Right lobe of liver (tissue), 6 donors: ENCODE measurements around the gene RPP25L. TPM values are rescaled to one million over a fixed set of nuclear protein-coding genes. Genes with fewer than 3 reads are reported as not detected.

ENCODE experiments used
- ATAC-seq, 4 donors: fragments of 200-7000 bp; cut with Tn5 transposase; one replicate each; pipeline ENCODE4 v1.9.1; 2020; ENCODE audit warnings: mild to moderate bottlenecking in 4 of 4, moderate library complexity in 4 of 4
- DNase-seq, 3 donors: peaks; one replicate each; pipeline ENCODE4 v3.0.0-alpha.2; 2020
- H3K27ac ChIP-seq, 3 donors: fragments of 200-600 bp; one replicate each; pipeline ENCODE4 v1.8.0; 2022
- H3K27me3 ChIP-seq, 2 donors: fragments of 200-600 bp; one replicate each; pipeline ENCODE4 v1.8.0; 2022
- H3K36me3 ChIP-seq, 4 donors: fragments of 200-600 bp; sonication (generic) in 1 of 4; one replicate each; pipeline versions ENCODE4 v1.5.1 to v1.8.0; 2017 to 2022; ENCODE audit warnings: control low read depth in 1 of 4
- H3K4me1 ChIP-seq, 4 donors: fragments of 200-600 bp; sonication (generic) in 1 of 4; one replicate each; pipeline versions ENCODE4 v1.5.1 to v1.8.0; 2017 to 2022; ENCODE audit warnings: control low read depth in 1 of 4
- H3K4me3 ChIP-seq, 3 donors: fragments of 200-600 bp; one replicate each; pipeline ENCODE4 v1.8.0; 2022
- H3K9me3 ChIP-seq, 4 donors: fragments of 200-600 bp; sonication (generic) in 1 of 4; one replicate each; pipeline versions ENCODE4 v1.5.1 to v1.8.0; 2017 to 2022; ENCODE audit warnings: control low read depth in 1 of 4
- POLR2A ChIP-seq: fragments of 450-650 bp; IDR thresholded peaks from one replicate; pipeline ENCODE4 v1.6.1; 2017; ENCODE audit warnings: antibody characterized with exemption, mild to moderate bottlenecking
- WGBS: methylation state at CpG from one replicate; pipeline ENCODE4 v1.1.6; 2018; ENCODE audit warnings: low coverage, low lambda C conversion rate; ENCODE audit not compliant: insufficient coverage; ENCODE audit errors: missing lambda C conversion rate; 5-methylcytosine and 5-hydroxymethylcytosine counted together
- intact Hi-C, 2 donors: fragments of 100-400 bp; cut with DNase I; formaldehyde crosslinking; loops; one replicate each; pipeline versions ENCODE4 v1.11.2 to v1.14.1; 2022
- small RNA-seq, 2 experiments: library from RNA; depleted of rRNA; stranded (forward); fragments of <200 nt; gene quantifications; one replicate each; pipeline ENCODE3, GENCODE V24; 2016
- total RNA-seq, 6 experiments: library from RNA; depleted of rRNA in 2 of 6; stranded (reverse); fragments of >200 nt in 2 of 6; fragmentation: NEBNext Ultra II Directional in 3 of 6; extraction: Animal tissue kit (Norgen Biotek cat#: 25700) in 3 of 6; gene quantifications; one replicate each; pipeline versions ENCODE4 v1.1.0 to v1.2.4, GENCODE V29; 2016 to 2023
- TF ChIP-seq, protein P1 (sequence below), 4 donors: fragments of 200-600 bp in 3 of 4; fragments of 450-650 bp in 1 of 4; IDR thresholded peaks; one replicate each; pipeline versions ENCODE4 v1.5.1 to v1.8.0; 2016 to 2022; ENCODE audit warnings: antibody characterized with exemption in 4 of 4, mild to moderate bottlenecking in 2 of 4
- donor health status: DM: no; HTN: yes; CAD: no.
- donor health status: DM: no; HTN: no; CAD: no.
- donor health status: DM: no; HTN: no; CAD: no.
- donor health status: DM: no; HTN: yes; CAD: no.
- donor health status: DM: no; HTN: yes; CAD: no.

RPP25L gene
- total RNA-seq, 6 experiments from 2014 or later = 15.2 to 29.1 (median 25.0) TPM

DNA sequence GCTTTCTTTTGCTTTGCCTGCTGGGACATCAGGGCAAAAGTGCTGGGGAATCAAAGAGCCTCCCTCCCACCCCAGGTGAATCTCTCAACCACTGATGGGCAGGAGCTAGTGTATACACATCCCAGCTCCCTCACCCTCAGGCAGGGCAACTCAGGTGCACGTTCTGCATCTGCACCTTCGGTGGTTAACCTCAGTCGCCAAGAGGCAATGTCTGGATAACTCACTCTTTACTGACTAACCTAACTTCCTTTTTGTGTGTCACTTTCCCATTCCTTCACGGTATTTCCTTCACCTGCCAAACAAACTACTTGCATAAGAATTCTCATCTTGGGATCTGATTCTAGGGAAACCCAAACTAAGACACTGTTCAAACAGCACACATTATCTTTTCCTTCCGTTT lies 48.6 kb downstream of the RPP25L start:
- no peak for TF ChIP-seq POLR2A
- TF ChIP-seq, protein P1, sequence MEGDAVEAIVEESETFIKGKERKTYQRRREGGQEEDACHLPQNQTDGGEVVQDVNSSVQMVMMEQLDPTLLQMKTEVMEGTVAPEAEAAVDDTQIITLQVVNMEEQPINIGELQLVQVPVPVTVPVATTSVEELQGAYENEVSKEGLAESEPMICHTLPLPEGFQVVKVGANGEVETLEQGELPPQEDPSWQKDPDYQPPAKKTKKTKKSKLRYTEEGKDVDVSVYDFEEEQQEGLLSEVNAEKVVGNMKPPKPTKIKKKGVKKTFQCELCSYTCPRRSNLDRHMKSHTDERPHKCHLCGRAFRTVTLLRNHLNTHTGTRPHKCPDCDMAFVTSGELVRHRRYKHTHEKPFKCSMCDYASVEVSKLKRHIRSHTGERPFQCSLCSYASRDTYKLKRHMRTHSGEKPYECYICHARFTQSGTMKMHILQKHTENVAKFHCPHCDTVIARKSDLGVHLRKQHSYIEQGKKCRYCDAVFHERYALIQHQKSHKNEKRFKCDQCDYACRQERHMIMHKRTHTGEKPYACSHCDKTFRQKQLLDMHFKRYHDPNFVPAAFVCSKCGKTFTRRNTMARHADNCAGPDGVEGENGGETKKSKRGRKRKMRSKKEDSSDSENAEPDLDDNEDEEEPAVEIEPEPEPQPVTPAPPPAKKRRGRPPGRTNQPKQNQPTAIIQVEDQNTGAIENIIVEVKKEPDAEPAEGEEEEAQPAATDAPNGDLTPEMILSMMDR (IDR thresholded peaks at IDR 0.05) = no peak
- Histone ChIP-seq H3K27me3 (no peaks in the 10 kb centered on the region), H3K9me3 (no peaks in the 10 kb centered on the region), H3K27ac (no peak overlapping the region), H3K36me3 (no peaks in the 10 kb centered on the region), H3K4me3 (no peak overlapping the region), H3K4me1 (peaks cover 0 to 8% (median 0%) of the 10 kb centered on the region in 4 donors)
- ATAC-seq = no peak
- 83% methylated on average over 5 of the region's 5 CpGs for WGBS
- no peak for DNase-seq
- intact Hi-C loops = no loop called here

DNA sequence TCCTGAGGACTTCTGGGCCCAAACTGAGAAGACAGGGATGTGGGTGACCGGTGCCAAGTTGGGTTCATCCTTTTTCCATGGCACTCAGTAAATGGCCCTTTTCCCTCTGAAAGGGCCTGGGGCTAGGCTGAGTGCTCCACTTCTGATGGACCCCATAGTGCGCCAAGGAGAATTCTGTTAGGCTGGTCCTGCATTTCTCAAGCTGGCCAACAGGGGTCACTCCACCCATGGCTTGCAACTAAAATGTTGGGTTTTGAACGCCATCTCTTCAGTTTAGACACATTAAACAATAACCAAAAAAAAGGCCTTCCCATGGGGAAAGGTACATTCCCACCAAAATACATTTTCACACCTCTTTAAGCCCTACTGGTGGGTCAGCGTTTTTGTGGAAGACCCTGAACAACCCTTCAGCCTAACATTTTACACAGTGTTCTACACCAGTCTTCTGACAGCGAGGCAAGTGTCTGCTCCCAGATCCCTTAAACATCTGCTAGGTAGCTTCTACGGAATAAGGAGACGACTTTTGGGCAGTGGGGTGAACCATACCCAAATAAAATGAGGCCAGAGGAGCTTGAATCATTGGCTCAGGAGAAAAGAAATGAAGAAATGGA lies 49.7 kb downstream of the RPP25L start:
- peaks cover 0 to 8% (median 0%) of the 10 kb centered on the region in 4 donors for H3K4me1 ChIP-seq
- H3K27ac ChIP-seq = no peak overlapping the region
- DNase-seq = peak in 1 of 3 donors; percentile 15
- no peak for TF ChIP-seq POLR2A
- TF ChIP-seq, protein P1 (IDR thresholded peaks at IDR 0.05) = peak; percentile 34 to 67 (median 44)
- no peak overlapping the region for H3K4me3 ChIP-seq
- peak in 2 of 4 donors; percentile 40 to 47 for ATAC-seq
- H3K9me3 ChIP-seq = no peaks in the 10 kb centered on the region
- intact Hi-C loops = no loop called here
- WGBS = 84% methylated on average over 7 of the region's 7 CpGs
- H3K36me3 ChIP-seq = no peaks in the 10 kb centered on the region
- H3K27me3 ChIP-seq = no peaks in the 10 kb centered on the region

DNA sequence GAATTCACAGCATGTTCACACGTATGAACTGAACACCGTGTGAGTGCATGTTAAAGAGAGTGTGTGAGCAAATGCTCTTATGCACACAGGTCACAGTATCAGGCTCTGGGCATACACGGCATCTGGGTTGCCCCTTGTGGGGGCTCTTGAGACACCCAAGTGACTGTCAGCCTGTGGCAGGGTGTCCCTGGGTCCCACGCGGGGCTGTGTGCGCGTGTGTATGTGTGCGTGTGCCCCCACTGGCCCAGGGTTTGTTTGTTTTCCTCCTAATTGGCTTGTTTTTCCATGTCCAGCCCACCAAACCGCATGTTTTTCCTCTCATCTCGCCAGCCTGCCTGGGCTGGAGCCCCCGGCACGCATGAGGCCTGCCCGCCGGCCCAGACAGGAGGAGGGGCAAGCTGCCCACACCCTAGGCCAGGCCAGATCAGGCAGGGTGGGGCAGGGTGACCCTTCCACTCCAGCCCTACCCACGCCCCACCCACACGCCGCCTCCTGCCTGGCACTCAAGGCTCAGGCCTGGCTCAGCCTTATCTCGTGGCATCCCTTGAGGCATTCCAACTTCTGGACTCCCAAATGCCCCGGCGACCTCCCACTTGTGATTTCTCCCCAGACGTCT lies 51.2 kb downstream of the RPP25L start:
- intact Hi-C loops = no loop called here
- ATAC-seq (no peak), DNase-seq (peak in 2 of 3 donors; percentile 2 to 32)
- WGBS = 60% methylated on average over 1 of the region's 21 CpGs
- Histone ChIP-seq H3K4me3 (no peak overlapping the region), H3K27me3 (no peaks in the 10 kb centered on the region), H3K4me1 (peaks cover 0 to 8% (median 0%) of the 10 kb centered on the region in 4 donors), H3K9me3 (no peaks in the 10 kb centered on the region), H3K27ac (no peak overlapping the region), H3K36me3 (no peaks in the 10 kb centered on the region)
- TF ChIP-seq POLR2A = no peak
- TF ChIP-seq, protein P1 (IDR thresholded peaks at IDR 0.05) = no peak

Small RNA genes within 50 kb of the gene (small RNA-seq; reads per million reads assigned to genes)
- 0 reads per million in 2 experiments for gene CCL27

Other genes with a start within 250 kb of the RPP25L start
- 10 to 100 TPM; 27.1 to 73.6 (median 36.0) TPM for gene MYORG, start 235.2 kb downstream of the RPP25L start, total RNA-seq
- gene FAM219A, start 153.5 kb downstream of the RPP25L start, total RNA-seq = 10 to 100 TPM in 1 of 6 experiments, 1 to 10 TPM in 5; 4.1 to 10.7 (median 5.3) TPM
- gene DNAI1, start 153.3 kb downstream of the RPP25L start, total RNA-seq = not detected
- 1 to 10 TPM; 1.5 to 2.7 (median 2.1) TPM for gene ENHO, start 89.1 kb downstream of the RPP25L start, total RNA-seq
- gene CNTFR, start 22.4 kb downstream of the RPP25L start, total RNA-seq = 10 to 100 TPM in 1 of 6 experiments, 1 to 10 TPM in 4, under 1 TPM in 1; 0.71 to 12.5 (median 3.4) TPM
- gene DCTN3, start 8.4 kb upstream of the RPP25L start, total RNA-seq = 10 to 100 TPM; 26.4 to 36.8 (median 32.7) TPM
- 1 to 10 TPM; 1.7 to 6.7 (median 2.5) TPM for gene ARID3C, start 17.0 kb upstream of the RPP25L start, total RNA-seq
- 100 to 1,000 TPM in 5 of 6 experiments, 10 to 100 TPM in 1; 69.3 to 237 (median 123) TPM for gene SIGMAR1, start 25.7 kb upstream of the RPP25L start, total RNA-seq
- 100 to 1,000 TPM in 4 of 6 experiments, 10 to 100 TPM in 2; 58.2 to 157 (median 117) TPM for gene GALT, start 34.6 kb upstream of the RPP25L start, total RNA-seq
- gene IL11RA, start 40.1 kb upstream of the RPP25L start, total RNA-seq = 10 to 100 TPM in 5 of 6 experiments, 1 to 10 TPM in 1; 9.7 to 21.5 (median 14.7) TPM
- not detected for gene CCL27, start 50.6 kb upstream of the RPP25L start, total RNA-seq
- 1 to 10 TPM in 3 of 6 experiments, under 1 TPM in 3; 0.77 to 6.5 (median 1.1) TPM for gene CCL19, start 79.2 kb upstream of the RPP25L start, total RNA-seq
- 10 to 100 TPM in 2 of 6 experiments, 1 to 10 TPM in 4; 1.5 to 22.3 (median 7.6) TPM for gene CCL21, start 98.0 kb upstream of the RPP25L start, total RNA-seq